Astrocyte of the hippocampus (primary cell): Measurements from ENCODE around the gene UCHL5.

Source experiments
- DNase-seq: peaks from one replicate; pipeline ENCODE4 v3.0.0; 2011; ENCODE audit warnings: low read depth, low spot score

UCHL5 gene

GRCh38 chr1:192967901-192968300 lies 91.3 kb downstream of the UCHL5 start:
- DNase-seq, result no peak

GRCh38 chr1:192967211-192967877 lies 91.8 kb downstream of the UCHL5 start:
- no peak for DNase-seq

GRCh38 chr1:192966073-192966472 lies 93.1 kb downstream of the UCHL5 start:
- no peak for DNase-seq

GRCh38 chr1:192962901-192963300 lies 96.3 kb downstream of the UCHL5 start:
- DNase-seq, result no peak
